ENCODE data around the gene SLC25A45.
A peak's percentile ranks its signal among the peaks of the same experiment; 100 is the strongest.

The SLC25A45 gene

GRCh38 chr11:65403607-65404121 is 21.2 kb upstream of the SLC25A45 start:
- no peak for DNase-seq (ENCODE audit: low spot score)

DNA sequence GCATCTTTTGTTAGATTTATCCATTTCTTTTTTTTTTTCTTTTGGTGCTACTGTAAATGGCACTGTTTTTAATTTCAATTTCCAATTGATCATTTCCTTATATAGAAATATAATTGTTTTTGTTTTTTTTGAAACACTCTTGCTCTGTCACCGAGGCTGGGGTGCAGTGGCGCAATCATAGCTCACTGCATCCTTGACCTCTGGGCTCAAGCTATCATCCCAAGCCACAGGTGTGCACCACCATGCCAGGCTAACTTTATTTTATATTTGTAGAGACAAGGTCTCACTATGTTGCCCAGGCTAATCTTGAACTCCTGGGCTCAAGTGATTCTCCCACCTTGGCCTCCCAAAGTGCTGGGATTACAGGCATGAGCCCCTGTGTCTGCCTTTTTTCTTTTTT is 20.3 kb upstream of the SLC25A45 start:
- no peak for DNase-seq (ENCODE audit: low spot score)

GRCh38 chr11:65401803-65402248 is 19.4 kb upstream of the SLC25A45 start:
- no peak for DNase-seq (ENCODE audit: low spot score)

DNA sequence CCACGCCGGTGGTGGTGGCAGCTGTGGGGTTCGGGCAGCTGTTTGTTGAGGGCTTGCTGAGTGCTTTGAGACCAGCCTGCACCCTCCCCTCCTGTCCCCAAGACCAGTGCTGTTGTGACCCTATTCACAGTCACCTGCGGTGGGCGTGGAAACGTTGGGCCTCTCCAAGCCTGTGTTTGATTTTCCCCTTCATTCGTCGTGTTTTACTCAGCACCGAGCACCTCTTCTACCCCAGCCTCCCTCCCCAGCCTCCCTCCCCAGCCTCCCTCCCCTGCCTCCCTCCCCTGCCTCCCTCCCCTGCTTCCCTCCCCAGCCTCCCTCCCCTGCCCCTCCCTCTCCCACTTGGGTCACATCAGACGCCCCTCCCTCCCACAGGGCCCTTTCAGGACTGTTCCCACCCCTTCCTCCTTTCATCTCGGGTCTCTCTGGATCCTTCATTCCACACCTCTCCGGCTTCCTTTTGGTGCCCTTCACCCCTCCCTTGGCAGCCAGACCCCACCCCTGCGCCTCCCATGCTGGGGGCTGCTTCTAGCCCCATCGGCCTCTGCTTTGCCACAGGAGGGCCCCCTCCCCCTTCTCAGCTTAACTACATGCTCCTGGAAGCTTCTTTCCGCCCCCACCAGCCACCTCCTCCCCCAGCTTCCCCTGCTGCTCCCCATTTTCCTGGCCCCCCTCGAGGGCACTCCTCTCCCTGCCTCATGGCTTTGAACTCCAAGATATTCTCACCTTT is 18.8 kb upstream of the SLC25A45 start:
- no peak for DNase-seq (ENCODE audit: low spot score)

DNA sequence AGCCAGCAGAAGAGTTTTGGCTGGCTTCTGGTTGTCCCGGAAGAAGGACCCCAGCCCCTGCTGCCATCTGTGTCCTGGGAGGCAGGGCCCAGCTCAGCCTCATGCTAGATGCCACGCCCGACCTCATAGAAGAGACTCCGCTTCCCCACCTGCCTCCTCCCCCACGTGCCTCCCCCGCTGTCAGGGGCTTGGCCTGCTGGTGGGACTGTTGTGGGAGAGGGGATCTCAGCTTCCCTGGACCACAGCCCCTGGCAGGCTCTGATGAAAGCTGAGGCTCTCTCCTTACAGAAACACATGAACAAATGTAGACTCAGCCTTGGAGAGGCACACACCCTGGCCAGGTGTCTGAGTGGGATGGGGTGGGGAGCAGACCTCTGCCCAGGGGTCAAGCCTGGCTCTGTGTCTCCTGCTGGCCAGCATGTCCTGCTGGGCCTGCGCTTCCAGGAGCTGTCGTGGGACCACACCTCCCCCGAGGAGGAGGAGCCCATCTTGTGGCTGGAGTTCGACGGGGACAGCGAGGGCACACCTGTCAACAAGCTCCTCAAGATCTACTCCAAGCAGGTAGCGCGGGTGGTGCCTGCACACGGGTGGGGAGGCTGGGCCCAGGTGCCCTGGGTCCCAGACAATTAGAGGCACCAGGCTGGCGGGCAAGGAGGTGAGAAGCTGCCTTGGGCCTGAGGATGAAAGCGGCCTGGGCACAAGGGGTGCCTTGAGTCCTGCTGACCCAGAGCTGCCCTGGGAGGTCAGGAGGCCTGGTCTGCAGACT is 18.0 kb upstream of the SLC25A45 start:
- DNase-seq (ENCODE audit: low spot score): no peak

DNA sequence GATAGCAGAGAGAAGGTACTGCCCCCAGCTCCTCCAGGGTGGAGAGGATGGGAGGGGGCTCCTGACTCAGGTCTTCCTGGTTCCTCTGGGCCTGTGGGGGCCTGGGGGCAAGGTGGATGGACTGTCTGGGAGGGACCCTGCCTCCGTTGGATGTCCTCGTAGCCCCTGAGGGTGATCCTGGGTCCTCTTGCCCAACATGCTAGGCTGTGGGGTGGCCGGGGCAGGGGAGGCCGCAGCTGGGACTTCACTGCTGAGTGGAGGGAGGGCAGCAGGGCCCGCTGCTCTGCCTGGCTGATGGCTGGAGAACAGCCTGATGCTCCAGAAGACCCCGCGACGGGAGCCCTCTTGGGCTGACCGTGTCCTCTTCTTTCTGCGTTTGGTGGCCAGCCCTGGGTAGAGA is 17.4 kb upstream of the SLC25A45 start:
- DNase-seq (ENCODE audit: low spot score): no peak

- no peak for DNase-seq (ENCODE audit: low spot score)
Observed at GRCh38 chr11:65399249-65399648, 16.8 kb upstream of the SLC25A45 start.

DNA sequence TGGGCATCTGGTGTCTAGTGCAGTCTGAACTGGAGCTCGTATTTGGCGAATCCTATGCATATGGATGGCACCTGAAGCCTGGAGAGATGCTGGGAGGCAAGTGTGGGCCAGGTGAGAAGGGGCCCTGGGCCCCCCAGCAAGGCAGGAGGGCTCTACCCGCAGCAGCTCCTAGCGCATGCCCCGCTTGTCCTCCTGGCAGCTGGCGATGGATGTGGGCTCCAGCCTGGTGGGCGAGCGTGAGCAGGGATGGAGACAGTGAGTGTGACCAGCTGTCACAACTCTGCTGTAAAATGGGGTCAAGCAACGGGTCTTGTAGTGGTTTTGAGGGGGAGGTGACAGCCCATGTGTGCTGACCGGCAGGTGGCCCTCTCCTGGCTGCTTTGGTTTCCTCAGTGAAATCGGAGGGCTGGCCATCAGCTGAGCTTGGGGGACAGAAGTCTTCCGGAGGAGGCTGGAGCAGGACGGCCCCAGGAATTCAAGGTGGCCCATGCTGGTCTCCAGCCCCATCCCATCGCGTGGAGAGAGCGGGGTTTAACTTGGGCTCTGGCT is 16.0 kb upstream of the SLC25A45 start:
- DNase-seq (ENCODE audit: low spot score): no peak

GRCh38 chr11:65396769-65397745 is 14.6 kb upstream of the SLC25A45 start:
- no peak for DNase-seq (ENCODE audit: low spot score)

- DNase-seq (ENCODE audit: low spot score): no peak
Observed at GRCh38 chr11:65395961-65396530, 13.6 kb upstream of the SLC25A45 start.

DNA sequence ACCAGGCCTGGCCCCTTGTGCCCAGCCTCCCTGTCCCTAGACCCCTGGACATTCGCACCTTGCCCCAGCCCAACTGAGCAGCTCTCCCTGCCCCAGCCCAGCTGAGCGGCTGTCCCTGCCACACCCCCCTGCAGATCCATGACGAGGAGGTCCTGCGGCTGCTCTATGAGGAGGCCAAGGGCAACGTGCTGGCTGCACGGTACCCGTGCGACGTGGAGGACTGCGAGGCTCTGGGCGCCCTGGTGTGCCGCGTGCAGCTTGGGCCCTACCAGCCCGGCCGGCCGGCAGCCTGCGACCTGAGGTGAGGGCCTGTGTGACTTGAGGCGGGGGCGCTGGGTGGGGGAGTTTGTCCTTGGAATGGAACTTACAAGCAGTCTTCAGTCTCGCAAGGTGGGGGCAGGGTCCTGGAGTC is 11.7 kb upstream of the SLC25A45 start:
- no peak for DNase-seq (ENCODE audit: low spot score)

DNA sequence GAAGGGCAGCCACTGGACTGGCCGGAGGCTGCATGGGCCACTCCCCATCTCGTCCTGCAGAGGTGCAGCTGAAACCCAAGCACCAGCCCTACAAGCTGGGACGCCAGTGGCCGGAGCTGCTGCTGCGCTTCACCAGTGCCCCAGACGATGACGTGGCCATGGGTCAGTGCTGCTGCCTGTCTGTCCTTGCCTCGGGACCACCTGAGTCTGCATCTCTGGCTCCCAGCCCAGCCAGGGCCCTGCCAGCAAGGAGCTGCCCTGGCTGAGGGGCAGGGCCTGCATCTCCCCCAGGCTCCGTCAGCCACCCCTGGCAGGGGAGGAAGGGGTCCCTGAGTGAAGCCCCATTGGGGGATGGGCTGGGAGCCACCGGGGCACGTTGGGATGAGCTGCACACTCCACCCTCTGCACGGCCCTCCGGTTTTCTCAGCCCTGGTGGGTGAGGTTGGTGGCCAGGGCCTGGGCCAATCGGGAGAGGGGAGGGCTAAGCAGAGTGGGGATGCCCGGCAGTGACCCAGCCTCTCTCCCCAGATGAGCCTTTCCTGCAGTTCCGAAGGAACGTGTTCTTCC is 11.2 kb upstream of the SLC25A45 start:
- DNase-seq (ENCODE audit: low spot score): no peak

GRCh38 chr11:65392899-65393298 is 10.5 kb upstream of the SLC25A45 start:
- DNase-seq (ENCODE audit: low spot score): no peak

- no peak for DNase-seq (ENCODE audit: low spot score)
Observed at GRCh38 chr11:65392186-65392829, 9.9 kb upstream of the SLC25A45 start.

DNA sequence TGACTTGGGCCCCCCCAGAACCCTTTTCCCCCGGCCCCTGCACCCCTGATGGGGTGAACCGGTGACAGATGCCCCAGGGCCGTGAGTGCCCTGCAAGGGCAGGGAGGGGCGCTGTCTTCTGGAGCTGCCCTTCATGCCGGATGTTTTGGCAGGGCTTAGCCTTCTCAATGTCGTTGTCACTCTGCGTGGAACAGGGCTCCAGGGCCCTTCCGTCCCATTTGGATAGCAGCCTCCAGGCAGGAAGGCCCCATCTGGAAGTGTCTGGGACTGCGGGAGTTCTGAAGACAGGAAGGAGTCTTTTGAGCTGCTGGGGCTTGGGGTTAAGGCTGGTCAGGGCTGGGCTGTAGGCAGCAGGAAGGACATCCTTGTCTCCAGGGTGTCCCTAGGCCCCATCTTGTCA is 8.6 kb upstream of the SLC25A45 start:
- DNase-seq (ENCODE audit: low spot score): peak; percentile 41

GRCh38 chr11:65390099-65390941 is 7.9 kb upstream of the SLC25A45 start:
- DNase-seq (ENCODE audit: low spot score): no peak

- no peak for DNase-seq (ENCODE audit: low spot score)
Observed at GRCh38 chr11:65389294-65389980, 7.0 kb upstream of the SLC25A45 start.

- no peak for DNase-seq (ENCODE audit: low spot score)
Observed at GRCh38 chr11:65388731-65389130, 6.3 kb upstream of the SLC25A45 start.
